ENCODE data around the gene KCNG4.
A peak's percentile ranks its signal among the peaks of the same experiment; 100 is the strongest.

Gene KCNG4

GRCh38 chr16:84199861-84200260 lies 40.0 kb downstream of the KCNG4 start:
- no peak for DNase-seq

GRCh38 chr16:84199097-84199496 lies 40.7 kb downstream of the KCNG4 start:
- no peak for DNase-seq

- DNase-seq: no peak
These were observed 41.4 kb downstream of the KCNG4 start for GRCh38 chr16:84198401-84198800.

GRCh38 chr16:84197466-84198128 lies 42.2 kb downstream of the KCNG4 start:
- no peak for DNase-seq

GRCh38 chr16:84196727-84197394 lies 43.0 kb downstream of the KCNG4 start:
- DNase-seq: no peak

GRCh38 chr16:84196101-84196500 lies 43.7 kb downstream of the KCNG4 start:
- DNase-seq: no peak

- no peak for DNase-seq
These were observed 44.4 kb downstream of the KCNG4 start for GRCh38 chr16:84195201-84196093.

GRCh38 chr16:84194470-84195200 lies 45.2 kb downstream of the KCNG4 start:
- peak; percentile 28 to 48 for DNase-seq

- no peak for DNase-seq
These were observed 45.8 kb downstream of the KCNG4 start for GRCh38 chr16:84194018-84194417.

- DNase-seq: no peak
These were observed 46.3 kb downstream of the KCNG4 start for GRCh38 chr16:84193480-84193879.

GRCh38 chr16:84191466-84191865 lies 48.3 kb downstream of the KCNG4 start:
- no peak for DNase-seq

GRCh38 chr16:84190731-84191388 lies 49.0 kb downstream of the KCNG4 start, which contains the start of gene ADAD2:
ADAD2 (plus strand) TSS chr16:84191157; CDS start chr16:84191231, 74 bp downstream.
- DNase-seq: no peak

- peak; percentile 93 to 94 for DNase-seq
These were observed 53.0 kb downstream of the KCNG4 start, which contains the start of gene TAF1C for GRCh38 chr16:84186685-84187437. TAF1C (minus strand) TSS chr16:84187057; CDS start chr16:84184988, 2,069 bp downstream.

- no peak for DNase-seq
These were observed 55.0 kb downstream of the KCNG4 start for GRCh38 chr16:84184775-84185174.

GRCh38 chr16:84183911-84184591 lies 55.8 kb downstream of the KCNG4 start:
- no peak for DNase-seq

GRCh38 chr16:84183572-84183875 lies 56.3 kb downstream of the KCNG4 start:
- no peak for DNase-seq

- DNase-seq: no peak
These were observed 56.9 kb downstream of the KCNG4 start for GRCh38 chr16:84182680-84183571.

- DNase-seq: no peak
These were observed 57.7 kb downstream of the KCNG4 start for GRCh38 chr16:84182104-84182503.

- no peak for DNase-seq
These were observed 58.5 kb downstream of the KCNG4 start for GRCh38 chr16:84181144-84181915.

Data from stimulated activated CD4-positive, alpha-beta T cell treated with anti-CD3 and anti-CD28 coated beads, Interleukin-2, amount 100 ng/mL, for 24 hours (primary cell).